ENCODE data around the gene GORASP1. TPM values are rescaled to one million over a fixed set of nuclear protein-coding genes. Genes with fewer than 3 reads are reported as not detected.

Gene GORASP1
- total and polyA plus RNA-seq, 5 experiments from 2014 or later = 10.2 to 41.2 (median 13.8) TPM

GRCh38 chr3:39130693-39131265 is 23.4 kb upstream of the GORASP1 start:
- ATAC-seq (no peak), DNase-seq (no peak)
- H3K4me3 Mint-ChIP-seq = no peak overlapping the region
- H3K36me3 Mint-ChIP-seq = no peaks in the 10 kb centered on the region
- H3K27ac Mint-ChIP-seq = peak overlapping the region in 1 of 10 donors; percentile 53
- H3K27me3 Mint-ChIP-seq = no peaks in the 10 kb centered on the region
- POLR2A ChIA-PET = no interaction called here
- no peaks in the 10 kb centered on the region for H3K9me3 Mint-ChIP-seq
- H3K4me1 Mint-ChIP-seq = peaks cover 24 to 33% (median 30%) of the 10 kb centered on the region in 4 donors

DNA sequence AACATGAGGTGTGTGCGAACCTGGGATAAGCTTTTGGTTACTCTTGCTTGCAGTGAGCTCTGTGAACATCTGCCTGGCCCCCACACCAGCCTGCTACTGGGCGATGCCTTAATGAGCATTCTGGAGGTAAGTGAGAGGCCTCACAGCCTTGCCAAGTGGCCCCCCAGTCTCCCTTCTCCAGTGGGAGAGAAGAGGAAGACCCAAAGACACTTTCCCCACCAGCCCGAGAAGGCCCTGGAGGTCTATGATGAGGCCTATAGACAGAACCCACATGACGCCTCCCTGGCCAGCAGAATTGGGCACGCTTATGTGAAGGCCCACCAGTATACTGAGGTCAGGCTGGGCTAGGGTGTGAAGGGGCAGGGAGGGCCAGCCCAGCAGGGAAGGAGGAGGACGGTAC is 22.6 kb upstream of the GORASP1 start:
- POLR2A ChIA-PET = no interaction called here
- H3K4me1 Mint-ChIP-seq = peaks cover 22 to 33% (median 31%) of the 10 kb centered on the region in 4 donors
- ATAC-seq (no peak), DNase-seq (no peak)
- H3K4me3 Mint-ChIP-seq = no peak overlapping the region
- H3K27me3 Mint-ChIP-seq = no peaks in the 10 kb centered on the region
- H3K9me3 Mint-ChIP-seq = no peaks in the 10 kb centered on the region
- H3K27ac Mint-ChIP-seq = peak overlapping the region in 1 of 10 donors; percentile 11
- no peaks in the 10 kb centered on the region for H3K36me3 Mint-ChIP-seq

- no peaks in the 10 kb centered on the region for H3K9me3 Mint-ChIP-seq
- POLR2A ChIA-PET = no interaction called here
- no peaks in the 10 kb centered on the region for H3K27me3 Mint-ChIP-seq
- no peaks in the 10 kb centered on the region for H3K36me3 Mint-ChIP-seq
- no peak overlapping the region for H3K4me3 Mint-ChIP-seq
- peaks cover 22 to 33% (median 31%) of the 10 kb centered on the region in 4 donors for H3K4me1 Mint-ChIP-seq
- no peak for ATAC-seq
- H3K27ac Mint-ChIP-seq = peak overlapping the region in 1 of 10 donors; percentile 44
- peak in 1 of 10 donors; percentile 56 for DNase-seq
Observed at GRCh38 chr3:39128951-39129350, 21.5 kb upstream of the GORASP1 start.

DNA sequence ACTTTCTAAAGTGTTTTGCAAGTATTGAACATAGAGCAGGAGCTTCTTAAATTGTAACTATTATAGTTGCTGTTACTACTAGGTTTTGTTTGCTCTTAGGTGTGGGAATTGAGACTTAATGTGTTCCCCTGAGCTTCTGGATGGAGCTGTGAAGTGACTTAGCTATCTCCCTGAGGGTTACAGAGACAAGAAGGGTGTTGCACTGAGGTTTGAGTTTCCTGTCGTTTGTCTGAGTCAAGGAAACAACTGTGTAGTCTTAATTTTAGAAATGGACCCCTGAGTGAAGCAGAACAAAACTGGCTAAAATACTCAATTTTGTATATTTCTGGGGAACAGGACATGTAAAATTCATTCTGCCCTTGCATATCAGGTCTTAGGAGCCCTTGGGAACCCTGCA is 20.5 kb upstream of the GORASP1 start:
- Mint-ChIP-seq H3K4me3 (peak overlapping the region in 6 of 10 donors; percentile 9 to 39 (median 26)), H3K27me3 (no peaks in the 10 kb centered on the region), H3K27ac (peak overlapping the region in 8 of 10 donors; percentile 3 to 88 (median 74)), H3K4me1 (peaks cover 22 to 34% (median 32%) of the 10 kb centered on the region in 4 donors), H3K36me3 (no peaks in the 10 kb centered on the region), H3K9me3 (no peaks in the 10 kb centered on the region)
- ATAC-seq (peak; percentile 46 to 76), DNase-seq (no peak)
- POLR2A ChIA-PET = interaction anchor here (1.1 to 1.3 kb wide), 3 partner anchors 22 to 63 kb away, joined by 3 to 5 read pairs (median 4); no protein-coding TSS in a partner anchor

- POLR2A ChIA-PET = interaction anchor here (1.1 to 1.3 kb wide), 3 partner anchors 21 to 64 kb away, joined by 3 to 5 read pairs (median 4); no protein-coding TSS in a partner anchor
- peaks cover 22 to 39% (median 32%) of the 10 kb centered on the region in 4 donors for H3K4me1 Mint-ChIP-seq
- H3K9me3 Mint-ChIP-seq = no peaks in the 10 kb centered on the region
- H3K27me3 Mint-ChIP-seq = no peaks in the 10 kb centered on the region
- peak in 1 of 10 donors; percentile 36 for DNase-seq
- peak overlapping the region in 8 of 10 donors; percentile 3 to 88 (median 74) for H3K27ac Mint-ChIP-seq
- no peaks in the 10 kb centered on the region for H3K36me3 Mint-ChIP-seq
- peak; percentile 20 to 27 for ATAC-seq
- peak overlapping the region in 5 of 10 donors; percentile 9 to 39 (median 29) for H3K4me3 Mint-ChIP-seq
Observed at GRCh38 chr3:39127269-39127907, 20.0 kb upstream of the GORASP1 start.

- DNase-seq = peak in 4 of 10 donors; percentile 33 to 77 (median 48)
- Mint-ChIP-seq H3K27me3 (no peaks in the 10 kb centered on the region), H3K4me1 (peaks cover 20 to 45% (median 32%) of the 10 kb centered on the region in 4 donors), H3K9me3 (no peaks in the 10 kb centered on the region), H3K27ac (peak overlapping the region in 4 of 10 donors; percentile 29 to 76 (median 68)), H3K36me3 (no peaks in the 10 kb centered on the region), H3K4me3 (peak overlapping the region in 1 of 10 donors; percentile 46)
- peak; percentile 63 to 72 for ATAC-seq
- POLR2A ChIA-PET = interaction anchor here (1.0 kb wide), 3 partner anchors 23 to 165 kb away, joined by 4 to 5 read pairs (median 4); no protein-coding TSS in a partner anchor
Observed at GRCh38 chr3:39126532-39127071, 19.2 kb upstream of the GORASP1 start.

- H3K4me1 Mint-ChIP-seq = peaks cover 20 to 46% (median 30%) of the 10 kb centered on the region in 4 donors
- no peak for DNase-seq
- H3K4me3 Mint-ChIP-seq = peak overlapping the region in 1 of 10 donors; percentile 46
- no peaks in the 10 kb centered on the region for H3K36me3 Mint-ChIP-seq
- peak overlapping the region in 5 of 10 donors; percentile 3 to 76 (median 61) for H3K27ac Mint-ChIP-seq
- no peaks in the 10 kb centered on the region for H3K27me3 Mint-ChIP-seq
- no peak for ATAC-seq
- H3K9me3 Mint-ChIP-seq = no peaks in the 10 kb centered on the region
- POLR2A ChIA-PET = interaction anchor here (1.0 kb wide), 3 partner anchors 24 to 166 kb away, joined by 4 to 5 read pairs (median 4); no protein-coding TSS in a partner anchor
Observed at GRCh38 chr3:39125841-39126500, 18.5 kb upstream of the GORASP1 start.

GRCh38 chr3:39124876-39125840 is 17.7 kb upstream of the GORASP1 start:
- Mint-ChIP-seq H3K27me3 (no peaks in the 10 kb centered on the region), H3K4me3 (no peak overlapping the region), H3K36me3 (no peaks in the 10 kb centered on the region), H3K4me1 (peaks cover 20 to 43% (median 26%) of the 10 kb centered on the region in 4 donors), H3K27ac (no peak overlapping the region), H3K9me3 (no peaks in the 10 kb centered on the region)
- DNase-seq (no peak), ATAC-seq (no peak)
- POLR2A ChIA-PET = interaction anchor here (0.7 kb wide), 1 partner anchor 73 kb away, joined by 3 read pairs; no protein-coding TSS in a partner anchor

GRCh38 chr3:39122813-39123212 is 15.4 kb upstream of the GORASP1 start:
- H3K4me1 Mint-ChIP-seq = peaks cover 14 to 36% (median 17%) of the 10 kb centered on the region in 4 donors
- H3K36me3 Mint-ChIP-seq = no peaks in the 10 kb centered on the region
- H3K27ac Mint-ChIP-seq = no peak overlapping the region
- H3K9me3 Mint-ChIP-seq = no peaks in the 10 kb centered on the region
- H3K27me3 Mint-ChIP-seq = no peaks in the 10 kb centered on the region
- ATAC-seq (no peak), DNase-seq (no peak)
- POLR2A ChIA-PET = interaction anchor here (1.1 kb wide), 1 partner anchor 170 kb away, joined by 4 read pairs; no protein-coding TSS in a partner anchor
- H3K4me3 Mint-ChIP-seq = no peak overlapping the region

GRCh38 chr3:39121621-39122020 is 14.2 kb upstream of the GORASP1 start:
- Mint-ChIP-seq H3K27ac (peak overlapping the region in 2 of 10 donors; percentile 48 to 51), H3K27me3 (no peaks in the 10 kb centered on the region), H3K9me3 (no peaks in the 10 kb centered on the region), H3K36me3 (no peaks in the 10 kb centered on the region), H3K4me3 (no peak overlapping the region), H3K4me1 (peaks cover 3 to 24% (median 5%) of the 10 kb centered on the region in 4 donors)
- DNase-seq = peak in 1 of 10 donors; percentile 23
- POLR2A ChIA-PET = no interaction called here
- no peak for ATAC-seq

DNA sequence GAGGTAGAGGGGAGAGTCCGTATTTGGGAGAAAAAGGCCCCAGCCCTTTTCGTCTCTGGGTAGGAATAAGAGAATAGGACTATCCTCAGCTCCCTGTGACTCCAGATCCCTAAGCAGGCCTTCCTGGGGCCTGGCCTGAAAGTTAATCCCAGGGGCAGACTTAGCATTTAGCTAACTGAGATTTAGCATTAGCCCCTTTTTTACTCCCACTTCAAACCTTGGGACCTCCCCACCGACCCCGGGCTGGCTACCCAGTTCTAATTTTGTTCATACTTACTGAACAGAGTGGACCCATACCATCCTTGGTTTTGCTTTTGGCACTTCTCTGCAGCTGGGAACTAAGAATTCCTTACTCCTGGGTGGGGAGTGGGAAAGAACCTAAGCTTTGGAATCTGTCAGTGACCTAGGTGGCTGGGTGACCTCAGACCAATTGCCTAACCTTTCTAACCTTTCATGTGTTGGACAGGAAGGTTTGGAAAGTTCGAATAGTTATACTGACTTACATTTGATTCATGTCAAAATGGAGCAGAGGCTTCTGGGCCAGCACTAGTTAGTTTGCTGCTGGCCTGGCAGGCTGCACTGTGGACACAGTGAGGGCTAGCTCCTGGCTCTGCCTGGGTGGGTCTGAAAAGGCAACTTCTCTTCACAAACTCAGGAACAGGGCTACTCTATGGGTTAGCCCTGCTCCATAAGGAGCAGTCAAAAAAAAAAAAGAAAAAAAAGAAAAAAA is 11.7 kb upstream of the GORASP1 start:
- ATAC-seq (no peak), DNase-seq (no peak)
- H3K27me3 Mint-ChIP-seq = no peaks in the 10 kb centered on the region
- no peak overlapping the region for H3K4me3 Mint-ChIP-seq
- H3K9me3 Mint-ChIP-seq = no peaks in the 10 kb centered on the region
- POLR2A ChIA-PET = interaction anchor here (1.3 kb wide), 1 partner anchor 11 kb away, joined by 3 read pairs; the partner anchor contains the start of genes GORASP1 and TTC21A
- no peak overlapping the region for H3K27ac Mint-ChIP-seq
- H3K36me3 Mint-ChIP-seq = no peaks in the 10 kb centered on the region
- H3K4me1 Mint-ChIP-seq = peaks cover 0 to 17% (median under 1%) of the 10 kb centered on the region in 4 donors

Measured in naive thymus-derived CD8-positive, alpha-beta T cell (primary cell).